Endodermal cell (in vitro differentiated cells): ENCODE results near the gene CDK7. TPM values are rescaled to one million over a fixed set of nuclear protein-coding genes. Genes with fewer than 3 reads are reported as not detected.

Source experiments
- DNase-seq: peaks from one replicate; pipeline ENCODE4 v3.0.0-alpha.2; 2017
- H3K27ac ChIP-seq: 2 replicates; pipeline ENCODE4 v1.5.1; 2013; ENCODE audit warnings: mild to moderate bottlenecking, low read depth, low read length, moderate library complexity
- H3K27me3 ChIP-seq: 2 replicates; pipeline ENCODE4 v1.6.1; 2013; ENCODE audit warnings: mild to moderate bottlenecking, low read length, moderate library complexity; ENCODE audit not compliant: insufficient read depth, control insufficient read depth, poor library complexity, severe bottlenecking
- H3K36me3 ChIP-seq: 2 replicates; pipeline ENCODE4 v1.7.0; 2013; ENCODE audit warnings: mild to moderate bottlenecking, low read length, moderate library complexity; ENCODE audit not compliant: control insufficient read depth, insufficient read depth
- H3K4me1 ChIP-seq: one replicate; pipeline ENCODE4 v1.7.0; 2013; ENCODE audit warnings: low read length; ENCODE audit not compliant: control insufficient read depth, insufficient read depth
- H3K4me3 ChIP-seq: 2 replicates; pipeline ENCODE4 v1.5.1; 2013; ENCODE audit warnings: mild to moderate bottlenecking, low read length, moderate library complexity
- H3K9ac ChIP-seq: 2 replicates; pipeline ENCODE4 v1.6.1; 2013; ENCODE audit warnings: mild to moderate bottlenecking, low read length, moderate library complexity; ENCODE audit not compliant: poor library complexity, severe bottlenecking; ENCODE audit errors: extremely low read depth
- H3K9me3 ChIP-seq: 2 replicates; pipeline ENCODE4 v1.6.1; 2013; ENCODE audit warnings: mild to moderate bottlenecking, low read length, moderate library complexity; ENCODE audit not compliant: control insufficient read depth
- H3K27ac Mint-ChIP-seq: 2 replicates; pipeline ENCODE4 v1.8.0; 2020; ENCODE audit warnings: mixed read lengths
- H3K27me3 Mint-ChIP-seq: 2 replicates; pipeline ENCODE4 v1.8.0; 2021; ENCODE audit warnings: mild to moderate bottlenecking, mixed read lengths; ENCODE audit not compliant: insufficient read depth
- H3K36me3 Mint-ChIP-seq: 2 replicates; pipeline ENCODE4 v1.8.0; 2020; ENCODE audit warnings: low read depth, mixed read lengths
- H3K4me1 Mint-ChIP-seq: 2 replicates; pipeline ENCODE4 v1.8.0; 2020; ENCODE audit warnings: mixed read lengths
- H3K4me3 Mint-ChIP-seq: 2 replicates; pipeline ENCODE4 v1.8.0; 2020; ENCODE audit warnings: mild to moderate bottlenecking, moderate library complexity, mixed read lengths
- H3K9me3 Mint-ChIP-seq: 2 replicates; pipeline ENCODE4 v1.8.0; 2020; ENCODE audit warnings: mild to moderate bottlenecking, mixed read lengths
- CTCF ChIP-seq: fragments of 200-600 bp; sonication (generic); conservative IDR thresholded peaks from 2 replicates; pipeline ENCODE4 v1.5.0; 2021; ENCODE audit warnings: antibody characterized with exemption, mild to moderate bottlenecking
- WGBS, 2 experiments: methylation state at CpG; one replicate each; pipeline versions ENCODE4 v1.1.5 to v1.1.7; 2013; ENCODE audit warnings: missing lambda C conversion rate in 2 of 2, mixed read lengths in 1 of 2; ENCODE audit not compliant: insufficient coverage in 1 of 2, insufficient read length in 1 of 2; 5-methylcytosine and 5-hydroxymethylcytosine counted together
- long read RNA-seq, 4 experiments: library from polyadenylated mRNA in 2 of 4; library from RNA in 1 of 4; library from capped mRNA in 1 of 4; stranded (forward) in 3 of 4; unstranded in 1 of 4; transcript quantifications; one replicate each; pipeline ENCODE4 v2.0.0, GENCODE V29; 2020 to 2021; ENCODE audit warnings: inconsistent platforms in 1 of 4
- polyA plus RNA-seq, 2 experiments: library from polyadenylated mRNA; stranded (reverse); fragments of 50-300 nt; gene quantifications; one replicate each; pipeline ENCODE4 v1.2.3, GENCODE V29; 2013
- total RNA-seq, 2 donors: library from RNA; stranded (reverse); fragmentation: NEBNext Ultra II Directional in 1 of 2; extraction: Animal tissue kit (Norgen Biotek cat#: 25700) in 1 of 2; gene quantifications; 2 replicates in 1 of 2; 3 replicates in 1 of 2; pipeline ENCODE4 v1.2.1, GENCODE V29; 2021

Gene CDK7
- 10 to 100 TPM; 49.7 to 52.0 TPM for total RNA-seq
- 34.6 TPM for polyA plus RNA-seq (2013, experiment 1 of 2)
- polyA plus RNA-seq (2013, experiment 2 of 2) = 33.0 TPM
- long read RNA-seq, experiment 1, transcript CDK7-201 (12 exons, 1,439 nt) = major isoform, 18 of 31 reads
- long read RNA-seq, experiment 1, partial matches to known transcripts = 5 of 31 reads
- long read RNA-seq, experiment 1, other reads (novel, unspliced or antisense) = 8 of 31 reads
- long read RNA-seq, experiment 2, transcript CDK7-201 (12 exons, 1,439 nt) = major isoform, 73 of 89 reads
- long read RNA-seq, experiment 2, partial matches to known transcripts = 1 of 89 reads
- long read RNA-seq, experiment 2, other reads (novel, unspliced or antisense) = 13 of 89 reads
- long read RNA-seq, experiment 3, transcript CDK7-201 (12 exons, 1,439 nt) = major isoform, 77 of 89 reads
- long read RNA-seq, experiment 3, partial matches to known transcripts = 2 of 89 reads
- long read RNA-seq, experiment 3, other reads (novel, unspliced or antisense) = 10 of 89 reads
- long read RNA-seq, experiment 4, transcript CDK7-201 (12 exons, 1,439 nt) = major isoform, 168 of 215 reads
- long read RNA-seq, experiment 4, partial matches to known transcripts = 11 of 215 reads
- long read RNA-seq, experiment 4, other reads (novel, unspliced or antisense) = 35 of 215 reads

- peak within 1 kb of the TSS; percentile 83 for H3K9ac ChIP-seq
- peaks cover 19% of the 10 kb centered on the region for H3K4me1 Mint-ChIP-seq
- H3K36me3 ChIP-seq = peaks cover 36% of the 10 kb centered on the region
- peaks cover 32% of the 10 kb centered on the region for H3K36me3 Mint-ChIP-seq
- DNase-seq = peak; percentile 97
- peak within 1 kb of the TSS; percentile 14 for H3K27ac ChIP-seq
- no peaks in the 10 kb centered on the region for H3K4me1 ChIP-seq
- 0 to 1% methylated on average over 28 to 49 of the region's 49 CpGs for WGBS, 2 experiments
- TF ChIP-seq CTCF = no peak
- no peaks in the 10 kb centered on the region for H3K9me3 ChIP-seq
- no peaks in the 10 kb centered on the region for H3K9me3 Mint-ChIP-seq
- H3K4me3 Mint-ChIP-seq = peak within 1 kb of the TSS; percentile 76
- no peaks in the 10 kb centered on the region for H3K27me3 Mint-ChIP-seq
- H3K4me3 ChIP-seq = peak within 1 kb of the TSS; percentile 97
- H3K27ac Mint-ChIP-seq = peak within 1 kb of the TSS; percentile 88
- no peaks in the 10 kb centered on the region for H3K27me3 ChIP-seq
Observed at GRCh38 chr5:69234457-69235268, at the start of gene CDK7. Gene CDK7, plus strand, starts transcription at chr5:69234886. Its CDS starts 90 bp downstream, at chr5:69234976.

GRCh38 chr5:69187342-69187741 lies 47.3 kb upstream of the CDK7 start:
- 75 to 91% methylated on average over 2 of the region's 2 CpGs for WGBS, 2 experiments
- H3K9me3 Mint-ChIP-seq = no peaks in the 10 kb centered on the region
- H3K4me1 Mint-ChIP-seq = peaks cover 3% of the 10 kb centered on the region
- TF ChIP-seq CTCF = no peak
- DNase-seq = no peak
- Histone ChIP-seq H3K27ac (no peak overlapping the region), H3K4me3 (no peak overlapping the region), H3K27me3 (no peaks in the 10 kb centered on the region), H3K36me3 (peaks cover 9% of the 10 kb centered on the region), H3K9ac (no peak overlapping the region), H3K4me1 (no peaks in the 10 kb centered on the region), H3K9me3 (no peaks in the 10 kb centered on the region)
- H3K36me3 Mint-ChIP-seq = peaks cover 4% of the 10 kb centered on the region
- no peaks in the 10 kb centered on the region for H3K27me3 Mint-ChIP-seq
- no peak overlapping the region for H3K27ac Mint-ChIP-seq
- H3K4me3 Mint-ChIP-seq = peak overlapping the region; percentile 82

- H3K27ac ChIP-seq = peak overlapping the region; percentile 94
- H3K9ac ChIP-seq = peak overlapping the region; percentile 95
- H3K36me3 Mint-ChIP-seq = peaks cover 6% of the 10 kb centered on the region
- no peaks in the 10 kb centered on the region for H3K9me3 ChIP-seq
- TF ChIP-seq CTCF = no peak
- H3K4me3 Mint-ChIP-seq = peak overlapping the region; percentile 82
- peak overlapping the region; percentile 98 for H3K27ac Mint-ChIP-seq
- no peak for DNase-seq
- H3K27me3 Mint-ChIP-seq = no peaks in the 10 kb centered on the region
- H3K9me3 Mint-ChIP-seq = no peaks in the 10 kb centered on the region
- H3K4me1 Mint-ChIP-seq = peaks cover 3% of the 10 kb centered on the region
- H3K4me1 ChIP-seq = no peaks in the 10 kb centered on the region
- peak overlapping the region; percentile 99 for H3K4me3 ChIP-seq
- peaks cover 18% of the 10 kb centered on the region for H3K36me3 ChIP-seq
- WGBS, 2 experiments = 29 to 35% methylated on average over 7 to 8 of the region's 8 CpGs
- no peaks in the 10 kb centered on the region for H3K27me3 ChIP-seq
Observed at GRCh38 chr5:69188811-69189161, 45.9 kb upstream of the CDK7 start.
